OCI-LY3 (cell line): Measurements from ENCODE around the gene TOM1.

Source experiments
- H2AFZ ChIP-seq: fragments of 200-600, 300-600 bp; shearing (Covaris generic); 2 replicates; pipeline ENCODE4 v1.6.0; 2014; ENCODE audit warnings: antibody characterized with exemption, low read depth, low read length
- H3K27ac ChIP-seq: fragments of 200-600, 300-600 bp; sonication (generic); 2 replicates; pipeline ENCODE4 v1.5.1; 2014; ENCODE audit warnings: mild to moderate bottlenecking, low read length, moderate library complexity, mixed read lengths
- H3K27me3 ChIP-seq: fragments of 200-600, 300-600 bp; sonication (generic); 2 replicates; pipeline ENCODE4 v1.6.1; 2014; ENCODE audit warnings: low read depth, low read length, mixed read lengths
- H3K36me3 ChIP-seq: fragments of 200-600, 300-600 bp; sonication (generic); replicated peaks from 2 replicates; pipeline ENCODE3; 2014; ENCODE audit warnings: low read depth, low read length, mixed read lengths
- H3K4me1 ChIP-seq: fragments of 300-600, 200-600 bp; sonication (generic); 2 replicates; pipeline ENCODE4 v1.6.1; 2014; ENCODE audit warnings: low read length, mixed read lengths
- H3K4me2 ChIP-seq: fragments of 200-600, 300-600 bp; sonication (generic); 2 replicates; pipeline ENCODE4 v1.6.1; 2014; ENCODE audit warnings: low read length, mixed read lengths
- H3K4me3 ChIP-seq: fragments of 300-600, 200-600 bp; sonication (generic); 2 replicates; pipeline ENCODE4 v1.5.1; 2014; ENCODE audit warnings: antibody characterized with exemption, mild to moderate bottlenecking, low read length, moderate library complexity
- H3K79me2 ChIP-seq: fragments of 300-600, 200-600 bp; shearing (Covaris generic); 2 replicates; pipeline ENCODE4 v1.6.1; 2014; ENCODE audit warnings: mild to moderate bottlenecking, low read length, mixed read lengths
- H3K9ac ChIP-seq: fragments of 300-600, 200-600 bp; shearing (Covaris generic); 2 replicates; pipeline ENCODE4 v1.6.0; 2014; ENCODE audit warnings: mild to moderate bottlenecking, low read length, moderate library complexity
- H3K9me3 ChIP-seq: fragments of 200-600, 300-600 bp; shearing (Covaris generic); 2 replicates; pipeline ENCODE4 v1.6.1; 2014; ENCODE audit warnings: low read length, mixed read lengths; ENCODE audit not compliant: insufficient read depth
- H4K20me1 ChIP-seq: fragments of 200-600, 300-600 bp; sonication (generic); 2 replicates; pipeline ENCODE4 v1.6.1; 2016; ENCODE audit warnings: low read length, mixed read lengths; ENCODE audit not compliant: insufficient read depth
- EZH2phosphoT487 ChIP-seq: fragments of 200-600 bp; shearing (Covaris generic); IDR thresholded peaks from 2 replicates; pipeline ENCODE4 v1.6.1; 2018; ENCODE audit warnings: antibody characterized with exemption, mixed run types, low read depth
- TF ChIP-seq, protein P1 (sequence below): fragments of 200-600, 300-600 bp; sonication (generic); IDR thresholded peaks from 2 replicates; pipeline ENCODE4 v1.5.1; 2014; ENCODE audit warnings: antibody characterized with exemption, low read length, low read depth

TOM1 gene

DNA sequence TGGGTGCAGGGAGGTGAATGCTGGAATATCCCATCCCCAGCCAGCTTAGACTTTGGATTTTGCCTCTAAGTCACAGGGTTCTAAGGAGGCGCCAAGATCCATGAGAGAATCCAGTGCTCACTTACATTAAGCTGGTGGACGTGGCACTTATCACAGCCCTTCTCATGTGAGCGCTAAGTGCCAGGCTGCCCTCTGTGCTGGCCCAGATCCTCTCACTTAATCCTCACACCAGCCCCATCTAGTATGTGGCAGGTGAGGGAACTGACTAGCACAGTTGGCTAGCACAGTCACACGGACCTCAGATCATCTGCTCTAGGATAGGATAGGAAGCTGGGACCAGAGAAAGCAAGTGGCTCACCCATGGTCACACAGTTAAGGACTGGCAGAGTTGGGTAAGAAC is 84.8 kb downstream of the TOM1 start:
- Histone ChIP-seq H3K79me2 (peaks cover 23% of the 10 kb centered on the region), H3K36me3 (peaks cover 45% of the 10 kb centered on the region), H2AFZ (no peak overlapping the region), H3K9me3 (no peaks in the 10 kb centered on the region), H3K9ac (no peak overlapping the region), H4K20me1 (peaks cover 31% of the 10 kb centered on the region; the same call in 1 of the 2 replicates), H3K4me1 (peaks cover 29% of the 10 kb centered on the region), H3K4me3 (no peak overlapping the region), H3K27ac (no peak overlapping the region), H3K27me3 (no peaks in the 10 kb centered on the region), H3K4me2 (no peak overlapping the region)
- TF ChIP-seq EZH2phosphoT487: no peak
- TF ChIP-seq, protein P1, sequence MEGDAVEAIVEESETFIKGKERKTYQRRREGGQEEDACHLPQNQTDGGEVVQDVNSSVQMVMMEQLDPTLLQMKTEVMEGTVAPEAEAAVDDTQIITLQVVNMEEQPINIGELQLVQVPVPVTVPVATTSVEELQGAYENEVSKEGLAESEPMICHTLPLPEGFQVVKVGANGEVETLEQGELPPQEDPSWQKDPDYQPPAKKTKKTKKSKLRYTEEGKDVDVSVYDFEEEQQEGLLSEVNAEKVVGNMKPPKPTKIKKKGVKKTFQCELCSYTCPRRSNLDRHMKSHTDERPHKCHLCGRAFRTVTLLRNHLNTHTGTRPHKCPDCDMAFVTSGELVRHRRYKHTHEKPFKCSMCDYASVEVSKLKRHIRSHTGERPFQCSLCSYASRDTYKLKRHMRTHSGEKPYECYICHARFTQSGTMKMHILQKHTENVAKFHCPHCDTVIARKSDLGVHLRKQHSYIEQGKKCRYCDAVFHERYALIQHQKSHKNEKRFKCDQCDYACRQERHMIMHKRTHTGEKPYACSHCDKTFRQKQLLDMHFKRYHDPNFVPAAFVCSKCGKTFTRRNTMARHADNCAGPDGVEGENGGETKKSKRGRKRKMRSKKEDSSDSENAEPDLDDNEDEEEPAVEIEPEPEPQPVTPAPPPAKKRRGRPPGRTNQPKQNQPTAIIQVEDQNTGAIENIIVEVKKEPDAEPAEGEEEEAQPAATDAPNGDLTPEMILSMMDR: no peak

DNA sequence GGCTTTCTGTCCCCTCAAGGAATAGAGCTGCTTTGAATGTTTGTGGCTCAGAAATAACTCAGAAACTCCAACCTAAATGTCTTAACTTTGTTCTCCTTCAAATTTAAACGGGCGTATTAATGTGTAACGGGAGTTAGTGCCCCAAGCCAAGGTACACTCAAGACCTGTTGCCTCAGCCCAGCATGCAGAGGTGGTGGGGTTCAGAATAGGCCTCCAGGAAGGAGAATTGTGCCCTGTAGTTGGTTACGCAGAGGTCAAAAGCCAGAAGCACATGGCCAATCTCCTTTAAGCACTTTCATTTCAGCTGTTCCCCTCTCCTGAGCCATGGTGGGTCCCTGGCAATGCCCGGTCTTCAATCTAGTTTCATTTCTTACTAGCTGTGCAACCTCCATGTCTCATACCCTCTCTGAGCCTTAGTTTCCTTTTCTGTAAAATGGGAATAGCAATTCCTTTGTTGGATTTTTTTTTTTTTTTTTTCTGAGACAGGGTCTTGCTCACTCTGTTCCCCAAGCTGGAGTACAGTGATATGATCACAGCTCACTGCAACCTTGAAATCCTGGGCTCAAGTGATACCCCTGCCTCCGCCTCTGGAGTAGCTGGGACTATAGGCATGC is 85.4 kb downstream of the TOM1 start:
- peaks cover 31% of the 10 kb centered on the region; the same call in 1 of the 2 replicates for H4K20me1 ChIP-seq
- H3K9me3 ChIP-seq: no peaks in the 10 kb centered on the region
- no peak overlapping the region for H3K27ac ChIP-seq
- no peak overlapping the region for H3K4me3 ChIP-seq
- H3K4me1 ChIP-seq: peaks cover 25% of the 10 kb centered on the region
- no peaks in the 10 kb centered on the region for H3K27me3 ChIP-seq
- peaks cover 50% of the 10 kb centered on the region for H3K36me3 ChIP-seq
- TF ChIP-seq EZH2phosphoT487: no peak
- TF ChIP-seq, protein P1: no peak
- no peak overlapping the region for H2AFZ ChIP-seq
- H3K79me2 ChIP-seq: peaks cover 23% of the 10 kb centered on the region
- H3K9ac ChIP-seq: no peak overlapping the region
- no peak overlapping the region for H3K4me2 ChIP-seq

DNA sequence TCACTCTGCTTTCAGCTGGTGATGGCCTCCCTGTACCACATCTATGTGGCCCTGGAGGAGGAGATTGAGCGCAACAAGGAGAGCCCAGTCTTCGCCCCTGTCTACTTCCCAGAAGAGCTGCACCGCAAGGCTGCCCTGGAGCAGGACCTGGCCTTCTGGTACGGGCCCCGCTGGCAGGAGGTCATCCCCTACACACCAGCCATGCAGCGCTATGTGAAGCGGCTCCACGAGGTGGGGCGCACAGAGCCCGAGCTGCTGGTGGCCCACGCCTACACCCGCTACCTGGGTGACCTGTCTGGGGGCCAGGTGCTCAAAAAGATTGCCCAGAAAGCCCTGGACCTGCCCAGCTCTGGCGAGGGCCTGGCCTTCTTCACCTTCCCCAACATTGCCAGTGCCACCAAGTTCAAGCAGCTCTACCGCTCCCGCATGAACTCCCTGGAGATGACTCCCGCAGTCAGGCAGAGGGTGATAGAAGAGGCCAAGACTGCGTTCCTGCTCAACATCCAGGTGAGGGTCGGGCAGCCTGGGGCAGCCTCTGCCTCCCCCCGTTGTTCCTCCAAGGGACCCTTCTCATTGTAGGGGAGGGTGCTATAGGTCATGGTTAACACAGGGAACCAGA is 87.1 kb downstream of the TOM1 start:
- Histone ChIP-seq H3K4me3 (no peak overlapping the region), H2AFZ (no peak overlapping the region)

DNA sequence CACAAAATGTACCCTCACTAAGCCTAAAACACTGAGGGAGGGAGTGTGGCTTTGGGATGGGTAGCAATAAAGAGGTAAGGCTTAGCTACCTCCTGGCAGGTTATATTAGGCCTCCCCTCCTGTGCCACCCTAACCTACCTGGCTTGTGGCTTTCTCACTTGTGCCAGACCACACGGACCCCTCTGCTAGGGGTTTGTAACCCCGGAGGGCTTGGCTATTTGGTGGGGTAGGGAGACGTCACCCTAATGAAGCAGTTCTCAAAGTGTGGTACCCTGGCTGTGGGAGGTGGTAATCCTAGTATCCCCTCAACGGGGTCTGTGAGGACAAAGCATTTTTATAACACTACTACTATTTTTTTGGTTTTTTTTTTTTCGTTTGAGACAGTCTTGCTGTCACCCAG is 91.2 kb downstream of the TOM1 start:
- H3K9ac ChIP-seq: no peak overlapping the region
- no peaks in the 10 kb centered on the region for H3K79me2 ChIP-seq
- H3K27ac ChIP-seq: no peak overlapping the region
- no peak overlapping the region for H3K4me3 ChIP-seq
- H3K4me2 ChIP-seq: no peak overlapping the region
- H4K20me1 ChIP-seq: peaks cover 14% of the 10 kb centered on the region; the same call in 1 of the 2 replicates
- peaks cover 15% of the 10 kb centered on the region for H3K4me1 ChIP-seq
- H3K9me3 ChIP-seq: no peaks in the 10 kb centered on the region
- TF ChIP-seq EZH2phosphoT487: no peak
- TF ChIP-seq, protein P1: no peak
- H3K36me3 ChIP-seq: peaks cover 54% of the 10 kb centered on the region
- no peaks in the 10 kb centered on the region for H3K27me3 ChIP-seq
- no peak overlapping the region for H2AFZ ChIP-seq

More for the DNA sequence above, 87.1 kb downstream of the TOM1 start:
- peaks cover 15% of the 10 kb centered on the region for H3K79me2 ChIP-seq
- H3K27me3 ChIP-seq: no peaks in the 10 kb centered on the region
- peaks cover 31% of the 10 kb centered on the region; the same call in 1 of the 2 replicates for H4K20me1 ChIP-seq
- H3K4me1 ChIP-seq: peaks cover 18% of the 10 kb centered on the region
- H3K36me3 ChIP-seq: peaks cover 58% of the 10 kb centered on the region
- no peak overlapping the region for H3K27ac ChIP-seq
- H3K9me3 ChIP-seq: no peaks in the 10 kb centered on the region
- no peak for TF ChIP-seq EZH2phosphoT487
- TF ChIP-seq, protein P1: no peak
- no peak overlapping the region for H3K4me2 ChIP-seq
- no peak overlapping the region for H3K9ac ChIP-seq
